Activated CD8-positive, alpha-beta memory T cell treated with anti-CD3 and anti-CD28 coated beads for 1 hour (primary cell): ENCODE results near the gene OXSR1.
"Not testable (repeated sequence)": the region's sequence is repeated elsewhere in the genome, so short reads cannot be mapped to it uniquely, and the experiment has no call there.

ENCODE experiments used
- DNase-seq, 2 donors: peaks; one replicate each; pipeline ENCODE4 v3.0.0-alpha.2; 2020; ENCODE audit warnings: low read depth in 1 of 2; ENCODE audit errors: extremely low read depth in 1 of 2

Gene OXSR1

GRCh38 chr3:38265604-38266307 lies 100.4 kb downstream of the OXSR1 start, which contains the start of gene SLC22A13:
Gene SLC22A13 (plus strand): TSS chr3:38265812. CDS start chr3:38265861, 49 bp downstream.
- DNase-seq = no peak

- DNase-seq = no peak
Measured at GRCh38 chr3:38266810-38267209, 101.5 kb downstream of the OXSR1 start.

GRCh38 chr3:38267662-38268061 lies 102.3 kb downstream of the OXSR1 start:
- no peak for DNase-seq

GRCh38 chr3:38268087-38268486 lies 102.8 kb downstream of the OXSR1 start:
- no peak for DNase-seq

- DNase-seq = no peak
Measured at GRCh38 chr3:38268522-38268921, 103.2 kb downstream of the OXSR1 start.

- no peak for DNase-seq
Measured at GRCh38 chr3:38270606-38271005, 105.3 kb downstream of the OXSR1 start.

- no peak for DNase-seq
Measured at GRCh38 chr3:38271553-38271952, 106.2 kb downstream of the OXSR1 start.

GRCh38 chr3:38274864-38275649 lies 109.7 kb downstream of the OXSR1 start:
- DNase-seq = no peak

- no peak for DNase-seq
Measured at GRCh38 chr3:38275658-38276057, 110.3 kb downstream of the OXSR1 start.

- DNase-seq = no peak
Measured at GRCh38 chr3:38276081-38276916, 111.0 kb downstream of the OXSR1 start.

- DNase-seq = no peak
Measured at GRCh38 chr3:38276917-38277630, 111.7 kb downstream of the OXSR1 start.

GRCh38 chr3:38278841-38279240 lies 113.5 kb downstream of the OXSR1 start:
- no peak for DNase-seq

- no peak for DNase-seq
Measured at GRCh38 chr3:38281895-38282686, 116.8 kb downstream of the OXSR1 start, which contains the start of gene SLC22A14. Gene SLC22A14 (plus strand): TSS chr3:38282294. CDS start chr3:38306027, 23,733 bp downstream.

- DNase-seq = no peak
Measured at GRCh38 chr3:38283810-38284755, 118.7 kb downstream of the OXSR1 start.

- DNase-seq = no peak
Measured at GRCh38 chr3:38284756-38285150, 119.4 kb downstream of the OXSR1 start.

GRCh38 chr3:38289286-38290217 lies 124.2 kb downstream of the OXSR1 start:
- not testable (repeated sequence) for DNase-seq

GRCh38 chr3:38297053-38297452 lies 131.7 kb downstream of the OXSR1 start:
- DNase-seq = not testable (repeated sequence)

GRCh38 chr3:38297537-38297936 lies 132.2 kb downstream of the OXSR1 start:
- DNase-seq = no peak
